Measurements from ENCODE around the gene CIB2. TPM values are rescaled to one million over a fixed set of nuclear protein-coding genes. Genes with fewer than 3 reads are reported as not detected.

The CIB2 gene
- polyA plus RNA-seq, 1 experiment: 3.7 TPM

- TF ChIP-seq CTCF (IDR thresholded peaks at IDR 0.05; ENCODE audit: low read depth, low read length): no peak
- H3K27ac ChIP-seq (ENCODE audit: low read depth, low read length): peak overlapping the region; percentile 98
- DNase-seq (ENCODE audit: low read depth, low spot score): no peak
- no peaks in the 10 kb centered on the region for H3K27me3 ChIP-seq (ENCODE audit: control insufficient read depth, insufficient read depth, low read length)
- POLR2A ChIA-PET: interaction anchor here (4.0 kb wide), 1 partner anchor 14 kb away, joined by 24 read pairs; no protein-coding TSS in a partner anchor
- no peaks in the 10 kb centered on the region for H3K9me3 ChIP-seq (ENCODE audit: control insufficient read depth, insufficient read depth, low read length)
- H3K4me3 ChIP-seq (ENCODE audit: low read depth, low read length): no peak overlapping the region
- CTCF ChIA-PET: no interaction called here
Measured at GRCh38 chr15:78064544-78064943, 66.7 kb downstream of the CIB2 start.

- Histone ChIP-seq H3K9me3 (ENCODE audit: control insufficient read depth, insufficient read depth, low read length) (no peaks in the 10 kb centered on the region), H3K27me3 (ENCODE audit: control insufficient read depth, insufficient read depth, low read length) (no peaks in the 10 kb centered on the region), H3K27ac (ENCODE audit: low read depth, low read length) (peak overlapping the region; percentile 80), H3K4me3 (ENCODE audit: low read depth, low read length) (no peak overlapping the region)
- CTCF ChIA-PET: no interaction called here
- no peak for TF ChIP-seq CTCF (IDR thresholded peaks at IDR 0.05; ENCODE audit: low read depth, low read length)
- POLR2A ChIA-PET: no interaction called here
- no peak for DNase-seq (ENCODE audit: low read depth, low spot score)
Measured at GRCh38 chr15:78063970-78064385, 67.3 kb downstream of the CIB2 start.

GRCh38 chr15:78063217-78063616 is 68.0 kb downstream of the CIB2 start:
- no peaks in the 10 kb centered on the region for H3K9me3 ChIP-seq (ENCODE audit: control insufficient read depth, insufficient read depth, low read length)
- no peak overlapping the region for H3K4me3 ChIP-seq (ENCODE audit: low read depth, low read length)
- POLR2A ChIA-PET: interaction anchor here (1.5 kb wide), 1 partner anchor 13 kb away, joined by 4 read pairs; no protein-coding TSS in a partner anchor
- H3K27me3 ChIP-seq (ENCODE audit: control insufficient read depth, insufficient read depth, low read length): no peaks in the 10 kb centered on the region
- H3K27ac ChIP-seq (ENCODE audit: low read depth, low read length): no peak overlapping the region
- DNase-seq (ENCODE audit: low read depth, low spot score): no peak
- no peak for TF ChIP-seq CTCF (IDR thresholded peaks at IDR 0.05; ENCODE audit: low read depth, low read length)
- CTCF ChIA-PET: interaction anchor here (1.9 kb wide), 1 partner anchor 45 kb away, joined by 14 read pairs; no protein-coding TSS in a partner anchor

GRCh38 chr15:78061963-78062427 is 69.2 kb downstream of the CIB2 start:
- peak overlapping the region; percentile 42 for H3K4me3 ChIP-seq (ENCODE audit: low read depth, low read length)
- ChIA-PET CTCF (interaction anchor here (1.9 kb wide), 1 partner anchor 46 kb away, joined by 14 read pairs; no protein-coding TSS in a partner anchor), POLR2A (interaction anchor here (0.7 to 1.5 kb wide), 2 partner anchors 12 to 14 kb away, joined by 3 to 4 read pairs; no protein-coding TSS in a partner anchor)
- TF ChIP-seq CTCF (IDR thresholded peaks at IDR 0.05; ENCODE audit: low read depth, low read length): no peak
- H3K9me3 ChIP-seq (ENCODE audit: control insufficient read depth, insufficient read depth, low read length): no peaks in the 10 kb centered on the region
- DNase-seq (ENCODE audit: low read depth, low spot score): no peak
- no peaks in the 10 kb centered on the region for H3K27me3 ChIP-seq (ENCODE audit: control insufficient read depth, insufficient read depth, low read length)
- H3K27ac ChIP-seq (ENCODE audit: low read depth, low read length): no peak overlapping the region

GRCh38 chr15:78060232-78060631 is 71.0 kb downstream of the CIB2 start:
- DNase-seq (ENCODE audit: low read depth, low spot score): no peak
- CTCF ChIA-PET: interaction anchor here (2.6 kb wide), 1 partner anchor 48 kb away, joined by 12 read pairs; no protein-coding TSS in a partner anchor
- TF ChIP-seq CTCF (IDR thresholded peaks at IDR 0.05; ENCODE audit: low read depth, low read length): no peak
- Histone ChIP-seq H3K4me3 (ENCODE audit: low read depth, low read length) (no peak overlapping the region), H3K9me3 (ENCODE audit: control insufficient read depth, insufficient read depth, low read length) (no peaks in the 10 kb centered on the region), H3K27me3 (ENCODE audit: control insufficient read depth, insufficient read depth, low read length) (no peaks in the 10 kb centered on the region), H3K27ac (ENCODE audit: low read depth, low read length) (no peak overlapping the region)
- POLR2A ChIA-PET: interaction anchor here (1.9 kb wide), 1 partner anchor 10 kb away, joined by 6 read pairs; no protein-coding TSS in a partner anchor

Data from AG04450 (cell line).